ACC112 (cell line): ENCODE results near the gene ADARB1.

Experiments
- H2AFZ ChIP-seq: fragments of 200-600 bp; sonication (generic); one replicate; pipeline ENCODE4 v1.6.0; 2017; ENCODE audit warnings: antibody characterized with exemption, low read length; ENCODE audit not compliant: unreplicated experiment
- H3K27ac ChIP-seq: fragments of 200-600 bp; sonication (generic); 2 replicates; pipeline ENCODE4 v1.5.1; 2014; ENCODE audit warnings: low read depth, mild to moderate bottlenecking, antibody characterized with exemption, low read length, moderate library complexity
- H3K27me3 ChIP-seq: fragments of 200-600 bp; sonication (generic); 2 replicates; pipeline ENCODE4 v1.6.1; 2014; ENCODE audit warnings: mild to moderate bottlenecking, antibody characterized with exemption, low read length, moderate library complexity, mixed read lengths; ENCODE audit not compliant: insufficient read depth
- H3K36me3 ChIP-seq: fragments of 200-600 bp; sonication (generic); 2 replicates; pipeline ENCODE4 v1.6.1; 2016; ENCODE audit warnings: mild to moderate bottlenecking, antibody characterized with exemption, low read length, moderate library complexity, mixed read lengths; ENCODE audit not compliant: insufficient read depth
- H3K4me1 ChIP-seq: fragments of 200-600 bp; sonication (generic); one replicate; pipeline ENCODE4 v1.6.1; 2016; ENCODE audit warnings: low read length, mixed read lengths; ENCODE audit not compliant: insufficient read depth, unreplicated experiment, control insufficient read depth
- H3K4me3 ChIP-seq: fragments of 200-600 bp; sonication (generic); 2 replicates; pipeline ENCODE4 v1.5.1; 2014; ENCODE audit warnings: mild to moderate bottlenecking, low read depth, low read length
- H3K79me2 ChIP-seq: fragments of 200-600 bp; sonication (generic); one replicate; pipeline ENCODE4 v1.6.0; 2016; ENCODE audit warnings: low read length; ENCODE audit not compliant: control insufficient read depth, unreplicated experiment, insufficient read depth

The ADARB1 gene

DNA sequence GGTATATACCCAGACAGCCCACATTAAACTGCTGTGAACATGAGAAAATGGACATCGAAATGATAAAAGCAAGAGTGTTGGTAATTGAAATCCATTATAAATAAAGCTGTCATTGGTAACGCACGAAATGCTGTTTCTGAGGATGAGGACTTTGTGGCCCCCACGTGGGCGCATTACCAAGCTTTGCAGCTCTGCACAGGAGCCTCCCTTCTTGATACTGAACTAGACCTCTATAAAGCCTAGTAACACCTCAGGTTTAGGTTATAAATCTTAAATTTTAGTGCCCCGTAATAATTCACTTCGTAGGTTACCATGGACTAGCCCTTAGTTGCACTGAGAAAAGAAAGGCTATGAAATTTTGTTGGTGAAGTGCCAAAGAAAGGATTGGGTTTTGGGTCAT lies 45.4 kb downstream of the ADARB1 start:
- H3K4me1 ChIP-seq: no peaks in the 10 kb centered on the region
- peaks cover 2% of the 10 kb centered on the region; the same call in 1 of the 2 replicates for H3K36me3 ChIP-seq
- H3K79me2 ChIP-seq: no peaks in the 10 kb centered on the region
- no peak overlapping the region for H3K4me3 ChIP-seq
- H3K27ac ChIP-seq: no peak overlapping the region
- H3K27me3 ChIP-seq: no peaks in the 10 kb centered on the region
- no peak overlapping the region for H2AFZ ChIP-seq

- Histone ChIP-seq H3K79me2 (no peaks in the 10 kb centered on the region), H3K36me3 (peaks cover 2% of the 10 kb centered on the region; the same call in 1 of the 2 replicates), H3K27me3 (no peaks in the 10 kb centered on the region), H3K4me1 (no peaks in the 10 kb centered on the region), H2AFZ (no peak overlapping the region), H3K4me3 (no peak overlapping the region), H3K27ac (no peak overlapping the region)
These were observed 46.6 kb downstream of the ADARB1 start for GRCh38 chr21:45120975-45121374.

GRCh38 chr21:45122030-45122429 lies 47.6 kb downstream of the ADARB1 start:
- Histone ChIP-seq H3K4me3 (no peak overlapping the region), H3K27ac (no peak overlapping the region), H3K36me3 (peaks cover 1% of the 10 kb centered on the region; the same call in 1 of the 2 replicates), H3K27me3 (no peaks in the 10 kb centered on the region), H2AFZ (no peak overlapping the region), H3K4me1 (no peaks in the 10 kb centered on the region), H3K79me2 (no peaks in the 10 kb centered on the region)

- no peaks in the 10 kb centered on the region for H3K36me3 ChIP-seq
- no peak overlapping the region for H3K27ac ChIP-seq
- H3K27me3 ChIP-seq: no peaks in the 10 kb centered on the region
- no peaks in the 10 kb centered on the region for H3K79me2 ChIP-seq
- H3K4me3 ChIP-seq: no peak overlapping the region
- no peak overlapping the region for H2AFZ ChIP-seq
- no peaks in the 10 kb centered on the region for H3K4me1 ChIP-seq
These were observed 48.2 kb downstream of the ADARB1 start for GRCh38 chr21:45122432-45123132.

GRCh38 chr21:45123440-45123839 lies 49.1 kb downstream of the ADARB1 start:
- Histone ChIP-seq H3K27me3 (no peaks in the 10 kb centered on the region), H3K27ac (no peak overlapping the region), H3K4me3 (no peak overlapping the region), H3K79me2 (no peaks in the 10 kb centered on the region), H3K4me1 (peaks cover 3% of the 10 kb centered on the region), H2AFZ (no peak overlapping the region), H3K36me3 (no peaks in the 10 kb centered on the region)

DNA sequence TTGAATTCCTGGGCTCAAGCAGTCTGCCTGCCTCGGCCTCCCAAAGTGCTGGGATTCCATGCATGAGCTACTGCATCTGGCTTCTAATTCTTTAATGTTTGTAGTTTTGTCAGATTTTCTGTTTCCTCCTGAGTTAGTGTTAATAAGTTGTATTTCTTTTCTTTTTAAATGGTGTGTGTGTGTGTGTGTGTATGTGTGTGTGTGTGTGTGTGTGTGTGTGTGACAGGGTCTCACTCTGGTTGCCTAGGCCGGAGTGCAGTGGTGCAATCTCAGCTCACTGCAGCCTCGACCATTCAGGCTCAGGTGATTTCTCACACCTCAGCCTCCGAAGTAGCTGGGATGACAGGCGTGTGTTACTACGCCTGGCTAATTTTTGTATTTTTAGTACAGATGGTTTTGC lies 50.2 kb downstream of the ADARB1 start:
- no peak overlapping the region for H3K4me3 ChIP-seq
- H3K4me1 ChIP-seq: peaks cover 14% of the 10 kb centered on the region
- H2AFZ ChIP-seq: no peak overlapping the region
- no peak overlapping the region for H3K27ac ChIP-seq
- H3K79me2 ChIP-seq: no peaks in the 10 kb centered on the region
- no peaks in the 10 kb centered on the region for H3K36me3 ChIP-seq
- no peaks in the 10 kb centered on the region for H3K27me3 ChIP-seq

DNA sequence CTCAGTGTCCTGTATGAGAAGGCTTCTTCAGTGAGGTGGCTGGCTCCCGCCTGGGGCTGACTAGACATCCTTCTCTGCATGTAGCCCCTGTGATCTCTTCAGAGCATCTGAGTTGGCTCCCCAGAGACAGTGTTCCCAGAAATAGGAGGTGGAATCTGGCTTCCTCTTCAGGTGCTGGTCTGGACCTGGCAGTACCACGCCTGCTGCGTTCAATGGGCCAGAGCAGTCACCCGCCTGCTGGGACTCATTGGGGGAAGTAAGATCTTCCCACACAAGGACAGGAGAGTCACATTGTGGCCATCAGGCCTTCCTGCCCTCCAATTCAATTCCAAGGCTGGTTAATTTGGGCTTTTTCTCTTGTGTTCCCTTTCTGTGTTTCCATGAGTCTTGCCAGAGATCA lies 51.0 kb downstream of the ADARB1 start:
- Histone ChIP-seq H3K36me3 (no peaks in the 10 kb centered on the region), H3K79me2 (no peaks in the 10 kb centered on the region), H3K27me3 (no peaks in the 10 kb centered on the region), H3K4me1 (peaks cover 19% of the 10 kb centered on the region), H2AFZ (no peak overlapping the region), H3K27ac (no peak overlapping the region), H3K4me3 (no peak overlapping the region)

GRCh38 chr21:45126204-45126626 lies 51.8 kb downstream of the ADARB1 start:
- peaks cover 26% of the 10 kb centered on the region for H3K4me1 ChIP-seq
- no peak overlapping the region for H3K4me3 ChIP-seq
- no peaks in the 10 kb centered on the region for H3K79me2 ChIP-seq
- H3K27me3 ChIP-seq: no peaks in the 10 kb centered on the region
- no peak overlapping the region for H3K27ac ChIP-seq
- H2AFZ ChIP-seq: no peak overlapping the region
- no peaks in the 10 kb centered on the region for H3K36me3 ChIP-seq

DNA sequence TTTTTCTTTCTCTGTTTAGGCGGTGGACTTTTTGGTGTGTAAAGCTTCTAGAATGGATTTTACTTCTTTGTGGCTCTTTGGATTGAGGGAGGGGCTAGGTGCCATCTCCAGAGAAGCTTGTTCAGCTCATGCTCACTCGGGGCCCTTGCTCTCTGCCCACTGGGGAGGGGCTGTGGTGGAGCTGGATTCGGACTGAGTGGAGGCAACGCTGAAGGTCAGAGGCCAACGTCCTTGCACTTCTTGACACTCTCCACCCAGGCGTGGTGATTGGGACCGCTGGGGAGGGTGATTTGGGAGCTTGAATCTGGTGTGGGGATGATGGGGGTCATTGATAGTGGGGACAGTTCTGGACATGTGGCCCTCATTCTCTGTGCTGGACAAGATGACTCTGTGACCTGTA lies 52.6 kb downstream of the ADARB1 start:
- Histone ChIP-seq H3K4me3 (no peak overlapping the region), H3K27me3 (no peaks in the 10 kb centered on the region), H3K4me1 (peaks cover 28% of the 10 kb centered on the region), H3K79me2 (no peaks in the 10 kb centered on the region), H3K36me3 (no peaks in the 10 kb centered on the region), H2AFZ (no peak overlapping the region), H3K27ac (no peak overlapping the region)

DNA sequence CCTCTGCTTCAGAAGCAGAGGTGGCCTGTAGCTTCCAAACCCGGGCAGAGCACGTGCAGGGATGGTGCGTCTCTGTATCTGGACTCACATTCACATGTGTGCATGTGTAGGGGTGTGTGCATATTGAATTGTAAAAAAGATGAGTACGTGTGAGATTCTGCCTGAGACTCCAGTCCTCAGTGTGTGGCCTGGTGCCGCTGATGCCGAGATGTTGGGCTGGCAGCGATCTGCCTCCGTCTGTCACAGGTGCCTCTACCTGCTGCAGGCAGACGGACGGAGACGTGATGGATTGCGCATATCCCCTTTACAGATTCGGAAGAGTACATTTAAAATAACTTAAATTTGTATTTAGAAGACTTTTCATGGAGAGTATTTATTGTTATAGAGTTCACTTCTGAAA lies 53.6 kb downstream of the ADARB1 start:
- Histone ChIP-seq H3K79me2 (peaks cover under 1% of the 10 kb centered on the region), H3K27me3 (no peaks in the 10 kb centered on the region), H3K4me3 (no peak overlapping the region), H2AFZ (no peak overlapping the region), H3K36me3 (no peaks in the 10 kb centered on the region), H3K4me1 (peaks cover 28% of the 10 kb centered on the region), H3K27ac (no peak overlapping the region)

DNA sequence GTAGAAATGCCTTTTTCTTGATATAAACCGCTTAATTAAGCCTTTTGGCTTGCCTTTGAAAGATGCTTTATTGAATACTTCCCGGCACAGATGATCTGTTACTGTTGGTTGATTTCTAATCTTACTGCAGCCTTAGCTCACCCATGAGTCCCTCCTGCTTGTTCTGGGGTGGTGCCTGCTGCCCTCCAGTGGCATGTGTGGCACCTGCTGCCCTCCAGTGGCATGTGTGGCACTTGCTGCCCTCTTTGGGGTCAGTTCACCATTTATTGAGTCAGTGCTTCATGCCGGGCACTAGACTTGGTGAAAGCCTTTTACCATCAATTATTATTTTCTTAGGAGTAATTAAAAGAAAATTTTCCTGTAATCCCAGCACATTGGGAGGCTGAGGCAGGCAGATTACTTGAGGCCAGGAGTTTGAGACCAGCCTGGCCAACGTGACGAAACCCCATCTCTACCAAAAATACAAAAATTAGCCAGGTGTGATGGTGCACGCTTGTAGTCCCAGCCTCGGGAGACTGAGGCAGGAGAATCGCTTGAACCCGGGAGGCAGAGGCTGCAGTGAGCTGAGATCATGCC lies 54.3 kb downstream of the ADARB1 start:
- no peaks in the 10 kb centered on the region for H3K36me3 ChIP-seq
- no peaks in the 10 kb centered on the region for H3K27me3 ChIP-seq
- peak overlapping the region; percentile 78; the same call in 1 of the 2 replicates for H3K27ac ChIP-seq
- no peak overlapping the region for H3K4me3 ChIP-seq
- H3K4me1 ChIP-seq: peaks cover 28% of the 10 kb centered on the region
- H3K79me2 ChIP-seq: peaks cover 4% of the 10 kb centered on the region
- no peak overlapping the region for H2AFZ ChIP-seq
